Smooth muscle cell (in vitro differentiated cells): ENCODE data around the gene CDC42EP3. TPM values are rescaled to one million over a fixed set of nuclear protein-coding genes. Genes with fewer than 3 reads are reported as not detected.

Experiments
- DNase-seq: peaks from one replicate; lab custom pipeline; 2025; ENCODE audit not compliant: unreplicated experiment; lab: John Stamatoyannopoulos, UW
- H2AFZ ChIP-seq: fragments of 200-600 bp; sonication (generic); 2 replicates; pipeline ENCODE4 v1.6.0; 2016; ENCODE audit warnings: antibody characterized with exemption, low read depth, mild to moderate bottlenecking
- H3F3A ChIP-seq: fragments of 200-600 bp; sonication (generic); 2 replicates; pipeline ENCODE4 v1.6.0; 2017; ENCODE audit warnings: antibody characterized with exemption, low read depth
- H3K27ac ChIP-seq: fragments of 200-600 bp; sonication (generic); 2 replicates; pipeline ENCODE4 v1.5.1; 2016; ENCODE audit warnings: low read depth, mild to moderate bottlenecking
- H3K27me3 ChIP-seq: fragments of 200-600 bp; sonication (generic); 2 replicates; pipeline ENCODE4 v1.6.1; 2016; ENCODE audit warnings: low read depth, mild to moderate bottlenecking
- H3K36me3 ChIP-seq: fragments of 200-600 bp; sonication (generic); 2 replicates; pipeline ENCODE4 v1.5.1; 2016; ENCODE audit warnings: low read depth
- H3K4me1 ChIP-seq: fragments of 200-600 bp; sonication (generic); 2 replicates; pipeline ENCODE4 v1.5.1; 2016; ENCODE audit warnings: low read depth
- H3K4me2 ChIP-seq: fragments of 200-600 bp; sonication (generic); 2 replicates; pipeline ENCODE4 v1.6.0; 2016; ENCODE audit warnings: mild to moderate bottlenecking
- H3K4me3 ChIP-seq: fragments of 200-600 bp; sonication (generic); 2 replicates; pipeline ENCODE4 v1.5.1; 2016; ENCODE audit warnings: mild to moderate bottlenecking
- H3K79me2 ChIP-seq: fragments of 200-600 bp; sonication (generic); 2 replicates; pipeline ENCODE4 v1.6.0; 2016; ENCODE audit warnings: low read depth, mild to moderate bottlenecking
- H3K9ac ChIP-seq: fragments of 200-600 bp; sonication (generic); 2 replicates; pipeline ENCODE4 v1.6.0; 2016; ENCODE audit warnings: low read depth
- H3K9me3 ChIP-seq: fragments of 200-600 bp; sonication (generic); replicated peaks from 2 replicates; pipeline ENCODE4 v1.5.1; 2016; ENCODE audit warnings: low read depth
- H4K20me1 ChIP-seq: fragments of 200-600 bp; sonication (generic); 2 replicates; pipeline ENCODE4 v1.6.0; 2016; ENCODE audit warnings: low read depth
- WGBS: methylation state at CpG from one replicate; pipeline ENCODE4 v1.1.7; 2016; ENCODE audit warnings: low lambda C conversion rate; 5-methylcytosine and 5-hydroxymethylcytosine counted together
- polyA plus RNA-seq: library from polyadenylated mRNA; unstranded; fragments of >200 nt; fragmentation: Nextera tagmentation; extraction: Ambion mirVana; gene quantifications from 2 replicates; pipeline ENCODE4 v1.2.1, GENCODE V29; 2016
- total RNA-seq: library from RNA; depleted of rRNA; stranded (reverse); fragments of >200 nt; gene quantifications from 2 replicates; pipeline ENCODE4 v1.2.3, GENCODE V29; 2014
- TF ChIP-seq, protein P1 (sequence below): fragments of 200-600 bp; sonication (generic); IDR thresholded peaks from 2 replicates; pipeline ENCODE4 v1.5.1; 2017; ENCODE audit warnings: borderline replicate concordance, mild to moderate bottlenecking, antibody characterized with exemption; ENCODE audit not compliant: insufficient read depth, poor library complexity, severe bottlenecking

The CDC42EP3 gene
- total and polyA plus RNA-seq, 2 experiments from 2014 or later, result 40.0 to 51.1 TPM

DNA sequence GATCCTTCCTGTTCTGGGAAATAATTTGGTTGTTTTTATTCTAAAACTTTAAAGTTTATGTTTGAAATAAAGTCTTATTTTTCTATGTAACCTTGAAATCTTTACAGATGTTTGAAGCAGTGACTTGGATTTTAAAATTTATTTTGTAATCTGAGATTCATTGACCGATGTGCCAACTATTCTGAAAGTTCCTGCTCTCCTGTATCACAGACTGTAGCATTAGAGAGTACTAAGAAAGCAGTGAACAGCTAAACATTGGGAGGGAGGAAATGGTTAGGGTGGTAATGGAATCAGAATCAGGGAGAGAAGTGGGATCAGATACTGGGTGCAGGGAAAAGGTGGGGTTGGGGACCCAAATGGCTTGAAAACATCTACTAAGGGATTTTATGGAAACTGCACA lies 69.9 kb downstream of the CDC42EP3 start:
- WGBS, result 88% methylated on average over 1 of the region's 1 CpG
- H3K27ac ChIP-seq, result no peak overlapping the region
- no peak overlapping the region for H3K4me2 ChIP-seq

GRCh38 chr2:37600735-37601134 lies 70.7 kb downstream of the CDC42EP3 start:
- Histone ChIP-seq H3K79me2 (no peaks in the 10 kb centered on the region), H3K4me1 (no peaks in the 10 kb centered on the region), H3K36me3 (peaks cover 3% of the 10 kb centered on the region), H3K9ac (no peak overlapping the region), H2AFZ (no peak overlapping the region), H3K27me3 (no peaks in the 10 kb centered on the region), H3K4me2 (no peak overlapping the region), H3F3A (no peaks in the 10 kb centered on the region), H3K27ac (no peak overlapping the region), H4K20me1 (no peaks in the 10 kb centered on the region), H3K4me3 (no peak overlapping the region), H3K9me3 (no peaks in the 10 kb centered on the region)
- 91% methylated on average over 1 of the region's 1 CpG for WGBS
- no peak for DNase-seq
- TF ChIP-seq, protein P1, sequence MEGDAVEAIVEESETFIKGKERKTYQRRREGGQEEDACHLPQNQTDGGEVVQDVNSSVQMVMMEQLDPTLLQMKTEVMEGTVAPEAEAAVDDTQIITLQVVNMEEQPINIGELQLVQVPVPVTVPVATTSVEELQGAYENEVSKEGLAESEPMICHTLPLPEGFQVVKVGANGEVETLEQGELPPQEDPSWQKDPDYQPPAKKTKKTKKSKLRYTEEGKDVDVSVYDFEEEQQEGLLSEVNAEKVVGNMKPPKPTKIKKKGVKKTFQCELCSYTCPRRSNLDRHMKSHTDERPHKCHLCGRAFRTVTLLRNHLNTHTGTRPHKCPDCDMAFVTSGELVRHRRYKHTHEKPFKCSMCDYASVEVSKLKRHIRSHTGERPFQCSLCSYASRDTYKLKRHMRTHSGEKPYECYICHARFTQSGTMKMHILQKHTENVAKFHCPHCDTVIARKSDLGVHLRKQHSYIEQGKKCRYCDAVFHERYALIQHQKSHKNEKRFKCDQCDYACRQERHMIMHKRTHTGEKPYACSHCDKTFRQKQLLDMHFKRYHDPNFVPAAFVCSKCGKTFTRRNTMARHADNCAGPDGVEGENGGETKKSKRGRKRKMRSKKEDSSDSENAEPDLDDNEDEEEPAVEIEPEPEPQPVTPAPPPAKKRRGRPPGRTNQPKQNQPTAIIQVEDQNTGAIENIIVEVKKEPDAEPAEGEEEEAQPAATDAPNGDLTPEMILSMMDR, result no peak

More for the DNA sequence above, 69.9 kb downstream of the CDC42EP3 start:
- TF ChIP-seq, protein P1, result no peak
- no peaks in the 10 kb centered on the region for H4K20me1 ChIP-seq
- no peaks in the 10 kb centered on the region for H3K27me3 ChIP-seq
- peaks cover 3% of the 10 kb centered on the region for H3K36me3 ChIP-seq
- DNase-seq, result no peak
- H3F3A ChIP-seq, result no peaks in the 10 kb centered on the region
- no peaks in the 10 kb centered on the region for H3K4me1 ChIP-seq
- H3K9ac ChIP-seq, result no peak overlapping the region
- H3K4me3 ChIP-seq, result no peak overlapping the region
- no peak overlapping the region for H2AFZ ChIP-seq
- H3K79me2 ChIP-seq, result no peaks in the 10 kb centered on the region
- no peaks in the 10 kb centered on the region for H3K9me3 ChIP-seq

DNA sequence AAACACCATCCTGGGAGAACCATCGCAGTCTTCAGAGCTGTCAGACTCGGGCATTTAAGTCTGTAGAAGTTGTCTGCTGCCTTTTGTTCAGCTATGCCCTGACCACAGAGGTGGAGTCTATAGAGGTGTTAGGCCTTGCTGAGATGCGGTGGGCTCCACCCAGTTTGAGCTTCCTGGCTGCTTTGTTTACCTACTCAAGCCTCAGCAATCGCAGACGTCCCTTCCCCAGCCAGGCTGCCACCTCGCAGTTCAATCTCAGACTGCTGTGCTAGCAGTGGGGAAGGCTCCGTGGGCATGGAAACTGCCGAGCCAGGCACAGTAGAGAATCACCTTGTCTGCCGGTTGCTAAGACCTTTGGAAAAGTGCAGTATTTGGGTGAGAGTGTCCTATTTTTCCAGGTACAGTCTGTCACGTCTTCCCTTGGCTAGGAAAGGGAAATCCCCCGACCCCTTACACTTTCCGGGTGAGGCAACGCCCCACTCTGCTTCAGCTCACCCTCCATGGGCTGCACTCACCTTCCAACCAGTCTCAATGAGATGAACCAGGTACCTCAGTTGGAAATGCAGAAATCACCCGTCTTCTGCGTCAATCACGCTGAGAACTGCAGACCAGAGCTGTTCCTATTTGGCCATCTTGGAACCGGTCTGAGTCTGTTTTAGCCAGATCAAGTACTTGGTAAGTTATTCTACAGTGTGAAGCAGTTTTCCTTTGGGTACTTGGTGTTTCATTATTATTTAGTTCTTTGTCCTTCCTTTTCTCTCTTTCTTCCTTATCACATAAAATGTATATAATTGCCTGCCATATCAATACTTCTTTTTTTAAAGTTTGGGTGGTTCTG lies 71.5 kb downstream of the CDC42EP3 start:
- Histone ChIP-seq H3K9ac (no peak overlapping the region), H3K4me3 (no peak overlapping the region), H3K4me2 (no peak overlapping the region), H3K36me3 (no peaks in the 10 kb centered on the region), H3F3A (no peaks in the 10 kb centered on the region), H3K27ac (no peak overlapping the region), H3K9me3 (no peaks in the 10 kb centered on the region), H3K4me1 (no peaks in the 10 kb centered on the region), H3K79me2 (no peaks in the 10 kb centered on the region), H4K20me1 (no peaks in the 10 kb centered on the region), H2AFZ (no peak overlapping the region), H3K27me3 (no peaks in the 10 kb centered on the region)
- 91% methylated on average over 17 of the region's 17 CpGs for WGBS
- no peak for DNase-seq
- TF ChIP-seq, protein P1, result no peak

DNA sequence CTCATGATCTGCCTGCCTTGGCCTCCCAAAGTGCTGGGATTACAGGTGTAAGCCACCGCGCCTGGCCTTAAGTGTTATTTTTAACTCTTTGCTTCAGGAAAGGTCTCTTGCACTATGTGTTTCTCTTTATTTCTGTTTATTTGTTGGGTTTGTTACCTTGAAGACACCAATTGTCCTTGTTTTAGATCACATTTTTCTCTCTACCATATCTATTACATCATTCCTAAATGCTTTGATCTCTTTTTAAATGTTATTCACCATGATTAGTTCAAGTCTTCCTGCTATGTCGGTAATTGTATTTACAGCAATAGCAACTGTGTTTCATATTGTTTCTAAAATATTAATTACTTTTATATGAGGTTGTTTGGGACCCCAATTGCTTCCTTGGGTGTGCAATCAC lies 77.7 kb downstream of the CDC42EP3 start:
- Histone ChIP-seq H4K20me1 (no peaks in the 10 kb centered on the region), H3K36me3 (no peaks in the 10 kb centered on the region)
- 85% methylated on average over 3 of the region's 3 CpGs for WGBS

More for the DNA sequence above, 77.7 kb downstream of the CDC42EP3 start:
- no peak overlapping the region for H2AFZ ChIP-seq
- H3K79me2 ChIP-seq, result no peaks in the 10 kb centered on the region
- TF ChIP-seq, protein P1, result no peak
- DNase-seq, result no peak
- no peak overlapping the region for H3K9ac ChIP-seq
- peaks cover 7% of the 10 kb centered on the region for H3F3A ChIP-seq
- no peaks in the 10 kb centered on the region for H3K27me3 ChIP-seq
- H3K4me2 ChIP-seq, result no peak overlapping the region
- peaks cover 12% of the 10 kb centered on the region for H3K4me1 ChIP-seq
- no peaks in the 10 kb centered on the region for H3K9me3 ChIP-seq
- H3K4me3 ChIP-seq, result no peak overlapping the region
- no peak overlapping the region for H3K27ac ChIP-seq
